ENCODE results near the gene SHBG.
"Not testable (repeated sequence)": the region's sequence is repeated elsewhere in the genome, so short reads cannot be mapped to it uniquely, and the experiment has no call there.

SHBG gene

GRCh38 chr17:7640783-7641182 lies 10.8 kb downstream of the SHBG start:
- no peak overlapping the region for H3K4me3 ChIP-seq (ENCODE audit: low read depth, low read length)
- no peak for TF ChIP-seq POLR2A (IDR thresholded peaks at IDR 0.05; ENCODE audit: extremely low read depth, insufficient read length)
- TF ChIP-seq, protein P1, sequence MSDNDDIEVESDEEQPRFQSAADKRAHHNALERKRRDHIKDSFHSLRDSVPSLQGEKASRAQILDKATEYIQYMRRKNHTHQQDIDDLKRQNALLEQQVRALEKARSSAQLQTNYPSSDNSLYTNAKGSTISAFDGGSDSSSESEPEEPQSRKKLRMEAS (IDR thresholded peaks at IDR 0.05; ENCODE audit: low read depth, low read length), result no peak
- TF ChIP-seq MYC (IDR thresholded peaks at IDR 0.05; ENCODE audit: low read depth, low read length), result no peak
- TF ChIP-seq, protein P2, sequence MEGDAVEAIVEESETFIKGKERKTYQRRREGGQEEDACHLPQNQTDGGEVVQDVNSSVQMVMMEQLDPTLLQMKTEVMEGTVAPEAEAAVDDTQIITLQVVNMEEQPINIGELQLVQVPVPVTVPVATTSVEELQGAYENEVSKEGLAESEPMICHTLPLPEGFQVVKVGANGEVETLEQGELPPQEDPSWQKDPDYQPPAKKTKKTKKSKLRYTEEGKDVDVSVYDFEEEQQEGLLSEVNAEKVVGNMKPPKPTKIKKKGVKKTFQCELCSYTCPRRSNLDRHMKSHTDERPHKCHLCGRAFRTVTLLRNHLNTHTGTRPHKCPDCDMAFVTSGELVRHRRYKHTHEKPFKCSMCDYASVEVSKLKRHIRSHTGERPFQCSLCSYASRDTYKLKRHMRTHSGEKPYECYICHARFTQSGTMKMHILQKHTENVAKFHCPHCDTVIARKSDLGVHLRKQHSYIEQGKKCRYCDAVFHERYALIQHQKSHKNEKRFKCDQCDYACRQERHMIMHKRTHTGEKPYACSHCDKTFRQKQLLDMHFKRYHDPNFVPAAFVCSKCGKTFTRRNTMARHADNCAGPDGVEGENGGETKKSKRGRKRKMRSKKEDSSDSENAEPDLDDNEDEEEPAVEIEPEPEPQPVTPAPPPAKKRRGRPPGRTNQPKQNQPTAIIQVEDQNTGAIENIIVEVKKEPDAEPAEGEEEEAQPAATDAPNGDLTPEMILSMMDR (IDR thresholded peaks at IDR 0.05; ENCODE audit: low read depth, low read length), result no peak
- DNase-seq (ENCODE audit: low read depth), result no peak

- not testable (repeated sequence) for DNase-seq (ENCODE audit: low read depth); H3K4me3 ChIP-seq (ENCODE audit: low read depth, low read length)
Measured at GRCh38 chr17:7641635-7642034, 11.7 kb downstream of the SHBG start.

DNA sequence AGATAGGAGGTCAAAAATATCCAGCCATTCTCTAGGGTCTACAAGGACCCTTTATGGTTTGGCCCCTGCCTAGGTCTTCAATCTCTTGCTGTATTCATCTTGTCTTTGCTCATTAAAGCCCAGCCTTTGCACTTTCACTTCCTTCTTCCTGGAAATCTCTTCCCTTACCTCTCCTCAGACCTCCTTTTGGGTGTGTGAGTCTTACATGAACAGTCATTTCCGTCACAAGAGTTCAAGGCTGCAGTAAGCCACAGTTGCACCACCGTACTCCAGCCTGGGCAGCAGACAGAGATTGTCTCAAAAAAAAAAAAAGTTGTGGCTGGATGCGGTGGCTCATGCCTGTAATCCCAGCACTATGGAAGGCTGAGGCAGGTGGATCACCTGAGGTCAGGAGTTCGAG lies 14.8 kb downstream of the SHBG start:
- no peak overlapping the region for H3K4me3 ChIP-seq (ENCODE audit: low read depth, low read length)
- DNase-seq (ENCODE audit: low read depth), result peak; percentile 16
- no peak for TF ChIP-seq POLR2A (IDR thresholded peaks at IDR 0.05; ENCODE audit: extremely low read depth, insufficient read length)
- TF ChIP-seq, protein P2 (IDR thresholded peaks at IDR 0.05; ENCODE audit: low read depth, low read length), result no peak
- no peak for TF ChIP-seq MYC (IDR thresholded peaks at IDR 0.05; ENCODE audit: low read depth, low read length)
- TF ChIP-seq, protein P1 (IDR thresholded peaks at IDR 0.05; ENCODE audit: low read depth, low read length), result no peak

DNA sequence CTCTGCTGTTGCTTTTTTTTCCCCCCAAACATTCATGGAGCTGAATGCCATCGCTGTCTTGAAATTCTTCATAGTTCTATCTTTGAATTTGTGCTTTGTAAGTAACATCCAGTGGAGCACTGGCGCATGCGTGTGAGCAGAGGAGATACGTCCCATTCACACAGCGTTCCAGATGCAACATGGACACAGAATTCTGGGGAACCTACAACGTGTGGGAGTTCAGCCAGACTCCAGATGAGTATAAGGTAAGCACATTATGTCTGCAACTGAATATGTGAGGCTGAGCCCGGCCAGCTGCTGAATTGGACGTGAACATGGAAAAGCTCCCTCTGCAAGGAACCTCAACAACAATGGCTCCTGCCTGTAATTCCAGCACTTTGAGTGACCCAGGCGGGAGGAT lies 16.5 kb downstream of the SHBG start:
- TF ChIP-seq POLR2A (IDR thresholded peaks at IDR 0.05; ENCODE audit: extremely low read depth, insufficient read length) (no peak), MYC (IDR thresholded peaks at IDR 0.05; ENCODE audit: low read depth, low read length) (no peak)
- TF ChIP-seq, protein P2 (IDR thresholded peaks at IDR 0.05; ENCODE audit: low read depth, low read length), result no peak
- TF ChIP-seq, protein P1 (IDR thresholded peaks at IDR 0.05; ENCODE audit: low read depth, low read length), result no peak
- H3K4me3 ChIP-seq (ENCODE audit: low read depth, low read length), result no peak overlapping the region
- DNase-seq (ENCODE audit: low read depth), result no peak

DNA sequence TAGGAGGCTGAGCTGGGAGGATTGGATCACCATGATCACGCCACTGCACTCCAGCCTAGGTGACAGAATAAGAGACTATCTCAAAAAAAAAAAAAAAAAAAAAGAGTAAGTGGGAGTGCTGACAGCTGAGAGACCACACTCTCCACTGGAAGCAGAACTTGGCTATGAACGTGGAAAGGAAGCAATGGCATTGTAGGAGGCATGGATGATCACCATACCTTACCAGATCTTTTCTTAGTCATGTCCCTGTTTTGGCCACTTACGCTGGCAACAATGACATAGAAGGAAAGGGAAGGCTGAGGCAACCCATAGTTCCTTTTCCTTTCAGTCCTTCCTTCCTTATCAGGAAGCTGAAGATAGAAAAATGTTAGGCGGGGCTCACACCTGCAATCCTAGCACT lies 17.1 kb downstream of the SHBG start:
- no peak overlapping the region for H3K4me3 ChIP-seq (ENCODE audit: low read depth, low read length)
- DNase-seq (ENCODE audit: low read depth), result no peak
- TF ChIP-seq, protein P1 (IDR thresholded peaks at IDR 0.05; ENCODE audit: low read depth, low read length), result no peak
- no peak for TF ChIP-seq MYC (IDR thresholded peaks at IDR 0.05; ENCODE audit: low read depth, low read length)
- TF ChIP-seq POLR2A (IDR thresholded peaks at IDR 0.05; ENCODE audit: extremely low read depth, insufficient read length), result no peak
- TF ChIP-seq, protein P2 (IDR thresholded peaks at IDR 0.05; ENCODE audit: low read depth, low read length), result no peak

DNA sequence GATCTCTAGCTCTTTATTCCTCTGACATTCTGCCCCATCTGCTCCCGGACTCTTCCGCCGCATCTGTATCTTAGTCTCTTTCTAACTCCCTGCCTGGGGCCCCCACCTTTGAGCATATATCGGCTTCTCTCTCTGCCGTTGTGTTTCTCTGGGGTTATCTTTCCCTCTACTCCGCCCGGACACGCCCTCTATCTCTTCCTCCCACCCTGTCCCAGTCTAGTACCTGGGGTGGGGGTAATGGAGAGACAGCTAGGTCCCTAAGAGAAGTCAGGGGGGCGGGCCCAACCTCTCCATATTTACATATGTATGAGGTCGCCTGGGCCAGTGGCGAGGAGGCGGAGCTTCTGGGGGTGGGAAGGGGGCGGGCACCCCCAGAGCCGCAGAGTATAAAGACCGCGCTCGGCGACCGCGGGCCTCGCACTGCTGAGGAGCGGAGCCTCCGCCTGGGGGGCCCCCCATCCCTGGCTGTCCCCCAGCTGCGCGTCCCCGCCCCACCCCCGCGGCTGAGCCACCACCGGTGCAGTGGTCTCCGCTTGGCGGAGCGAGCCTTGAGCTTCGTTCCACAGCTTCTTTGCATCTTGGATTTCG lies 20.7 kb downstream of the SHBG start, which contains the start of gene ATP1B2:
TSS of gene ATP1B2 (plus strand) at position 418 of the 588 bp plus-strand sequence. CDS start 593 bp downstream, outside the sequence.
- peak; percentile 65 for DNase-seq (ENCODE audit: low read depth)
- TF ChIP-seq, protein P2 (IDR thresholded peaks at IDR 0.05; ENCODE audit: low read depth, low read length), result no peak
- TF ChIP-seq POLR2A (IDR thresholded peaks at IDR 0.05; ENCODE audit: extremely low read depth, insufficient read length) (no peak), MYC (IDR thresholded peaks at IDR 0.05; ENCODE audit: low read depth, low read length) (no peak)
- TF ChIP-seq, protein P1 (IDR thresholded peaks at IDR 0.05; ENCODE audit: low read depth, low read length), result no peak
- no peak within 1 kb of the TSS for H3K4me3 ChIP-seq (ENCODE audit: low read depth, low read length)
